Right atrium auricular region (tissue), 2 donors: Measurements from ENCODE around the gene ZFAND2B. TPM values are rescaled to one million over a fixed set of nuclear protein-coding genes. Genes with fewer than 3 reads are reported as not detected.

Experiments used
- DNase-seq: peaks from one replicate; pipeline ENCODE4 v3.0.0-alpha.2; 2019; ENCODE audit warnings: low spot score
- H3K27ac ChIP-seq, 2 donors: fragments of 200-600 bp; sonication (generic); 1 replicate in 1 of 2; 2 replicates in 1 of 2; pipeline ENCODE4 v1.5.1; 2016 to 2019
- H3K27me3 ChIP-seq, 2 donors: fragments of 200-600 bp; sonication (generic); one replicate each; pipeline versions ENCODE4 v1.5.1 to v1.6.0; 2017 to 2019
- H3K36me3 ChIP-seq: fragments of 200-600 bp; sonication (generic); one replicate; pipeline ENCODE4 v1.5.1; 2016
- H3K4me1 ChIP-seq, 2 donors: fragments of 200-600 bp; sonication (generic); one replicate each; pipeline versions ENCODE4 v1.5.1 to v1.6.0; 2017 to 2019
- H3K4me3 ChIP-seq, 2 donors: fragments of 200-600 bp; sonication (generic); 1 replicate in 1 of 2; 2 replicates in 1 of 2; pipeline ENCODE4 v1.5.1; 2017 to 2019; ENCODE audit warnings: mild to moderate bottlenecking in 1 of 2, moderate library complexity in 1 of 2
- H3K9me3 ChIP-seq, 2 donors: fragments of 200-600 bp; sonication (generic); one replicate each; pipeline ENCODE4 v1.5.1; 2019
- CTCF ChIP-seq, 2 donors: fragments of 200-600 bp; sonication (generic); IDR thresholded peaks; one replicate each; pipeline ENCODE4 v1.5.1; 2019; ENCODE audit warnings: antibody characterized with exemption in 2 of 2
- total RNA-seq, 2 donors: library from RNA; depleted of rRNA; stranded (reverse); fragments of >200 nt; gene quantifications; one replicate each; pipeline ENCODE4 v1.1.0, GENCODE V29; 2016

Gene ZFAND2B
- total RNA-seq = 10 to 100 TPM; 15.5 to 31.5 TPM

DNA sequence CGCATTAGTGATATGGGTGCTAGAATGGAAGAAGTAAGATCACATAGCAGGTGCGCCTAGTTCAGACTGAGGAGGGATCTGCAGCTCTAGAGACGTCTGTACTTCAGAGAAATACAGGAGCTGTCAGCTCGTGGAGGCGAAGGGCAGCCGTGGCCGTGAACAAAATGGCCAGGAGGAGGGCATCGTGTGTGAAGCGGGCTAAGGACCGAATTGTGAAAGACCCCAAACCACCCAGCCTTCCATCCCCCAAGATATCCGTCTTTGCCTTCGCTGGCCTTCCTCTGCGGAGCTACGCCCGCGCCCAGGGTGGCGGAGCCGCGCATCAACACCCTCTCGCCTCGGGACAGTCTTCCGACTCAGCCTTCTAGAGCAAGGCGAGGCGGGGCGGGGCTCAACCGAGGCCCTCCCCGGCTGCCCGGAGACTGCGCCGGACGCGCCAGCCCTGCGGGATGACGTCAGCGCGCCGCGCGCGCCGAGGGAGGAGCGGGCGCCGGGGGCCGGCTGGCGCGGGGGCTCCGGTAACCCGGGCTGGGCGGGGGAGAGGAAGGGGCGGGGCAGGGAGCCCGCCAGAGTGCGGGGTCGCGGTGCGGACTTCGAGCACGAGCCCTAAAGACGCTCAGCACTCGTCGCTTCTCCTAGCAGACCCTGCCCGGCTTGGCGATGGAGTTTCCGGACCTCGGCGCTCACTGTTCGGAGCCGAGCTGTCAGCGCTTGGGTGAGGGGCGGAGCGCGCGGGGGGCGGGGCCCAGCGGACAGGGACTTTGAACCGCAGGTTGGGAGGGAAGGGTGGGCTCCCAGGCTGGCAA, at the start of gene ZFAND2B:
Gene ZFAND2B, plus strand, starts transcription at position 455 of the 806 bp plus-strand sequence. Its CDS starts 206 bp downstream, at position 661.
- H3K27ac ChIP-seq = peak within 1 kb of the TSS; percentile 95 to 98

GRCh38 chr2:219157396-219157795, 49.2 kb upstream of the ZFAND2B start:
- Histone ChIP-seq H3K27ac (no peak overlapping the region), H3K4me3 (no peak overlapping the region), H3K36me3 (peaks cover 9% of the 10 kb centered on the region), H3K9me3 (no peaks in the 10 kb centered on the region), H3K27me3 (no peaks in the 10 kb centered on the region), H3K4me1 (peaks cover 0 to 13% of the 10 kb centered on the region in 2 donors)
- TF ChIP-seq CTCF (IDR thresholded peaks at IDR 0.05) = no peak
- no peak for DNase-seq

More for the DNA sequence above, at the start of gene ZFAND2B:
- Histone ChIP-seq H3K36me3 (peaks cover 10% of the 10 kb centered on the region), H3K4me3 (peak within 1 kb of the TSS; percentile 76 to 78), H3K9me3 (no peaks in the 10 kb centered on the region), H3K27me3 (no peaks in the 10 kb centered on the region), H3K4me1 (peaks cover 0 to 21% of the 10 kb centered on the region in 2 donors)
- no peak for TF ChIP-seq CTCF (IDR thresholded peaks at IDR 0.05)
- peak; percentile 96 for DNase-seq

- no peak for TF ChIP-seq CTCF (IDR thresholded peaks at IDR 0.05)
- no peak for DNase-seq
- H3K4me1 ChIP-seq = peaks cover 0 to 13% of the 10 kb centered on the region in 2 donors
- H3K4me3 ChIP-seq = no peak overlapping the region
- H3K27me3 ChIP-seq = no peaks in the 10 kb centered on the region
- no peaks in the 10 kb centered on the region for H3K9me3 ChIP-seq
- H3K27ac ChIP-seq = no peak overlapping the region
- peaks cover 9% of the 10 kb centered on the region for H3K36me3 ChIP-seq
Measured at GRCh38 chr2:219158025-219158424, 48.6 kb upstream of the ZFAND2B start.

GRCh38 chr2:219158586-219158985, 48.0 kb upstream of the ZFAND2B start:
- no peak overlapping the region for H3K4me3 ChIP-seq
- H3K4me1 ChIP-seq = peaks cover 0 to 13% of the 10 kb centered on the region in 2 donors
- H3K36me3 ChIP-seq = peaks cover 9% of the 10 kb centered on the region
- no peak overlapping the region for H3K27ac ChIP-seq
- no peaks in the 10 kb centered on the region for H3K9me3 ChIP-seq
- no peak for DNase-seq
- H3K27me3 ChIP-seq = no peaks in the 10 kb centered on the region
- TF ChIP-seq CTCF (IDR thresholded peaks at IDR 0.05) = no peak

- TF ChIP-seq CTCF (IDR thresholded peaks at IDR 0.05) = no peak
- no peaks in the 10 kb centered on the region for H3K9me3 ChIP-seq
Measured at GRCh38 chr2:219159771-219160185, 46.8 kb upstream of the ZFAND2B start.

More at GRCh38 chr2:219159771-219160185, 46.8 kb upstream of the ZFAND2B start:
- Histone ChIP-seq H3K4me1 (peaks cover 0 to 13% of the 10 kb centered on the region in 2 donors), H3K4me3 (peak overlapping the region; percentile 59 to 70), H3K36me3 (peaks cover 9% of the 10 kb centered on the region), H3K27ac (peak overlapping the region; percentile 95 to 96), H3K27me3 (no peaks in the 10 kb centered on the region)
- DNase-seq = no peak
